Stimulated activated effector memory CD8-positive, alpha-beta T cell treated with anti-CD3 and anti-CD28 coated beads, Interleukin-12 subunit alpha, Interleukin-12 subunit beta, amount 100 ng/mL, for 72 hours (primary cell): ENCODE results near the gene TSPYL2.

ENCODE experiments used
- ATAC-seq: fragments of 150-1000 bp; cut with Tn5 transposase; 2 replicates; pipeline ENCODE4 v1.10.0; 2021
- DNase-seq, 2 donors: peaks; one replicate each; pipeline ENCODE4 v3.0.0; 2021 to 2022; ENCODE audit warnings: low spot score in 2 of 2
- H3K27ac Mint-ChIP-seq: one replicate; pipeline ENCODE4 v1.8.0; 2022; ENCODE audit warnings: mild to moderate bottlenecking, mixed read lengths
- H3K36me3 Mint-ChIP-seq: one replicate; pipeline ENCODE4 v1.8.0; 2022; ENCODE audit warnings: mild to moderate bottlenecking, mixed read lengths
- H3K4me1 Mint-ChIP-seq: one replicate; pipeline ENCODE4 v1.8.0; 2022; ENCODE audit warnings: mixed read lengths
- H3K4me3 Mint-ChIP-seq: one replicate; pipeline ENCODE4 v1.8.0; 2022; ENCODE audit warnings: mild to moderate bottlenecking, mixed read lengths
- H3K9me3 Mint-ChIP-seq: one replicate; pipeline ENCODE4 v1.8.0; 2022; ENCODE audit warnings: mixed read lengths

Gene TSPYL2

DNA sequence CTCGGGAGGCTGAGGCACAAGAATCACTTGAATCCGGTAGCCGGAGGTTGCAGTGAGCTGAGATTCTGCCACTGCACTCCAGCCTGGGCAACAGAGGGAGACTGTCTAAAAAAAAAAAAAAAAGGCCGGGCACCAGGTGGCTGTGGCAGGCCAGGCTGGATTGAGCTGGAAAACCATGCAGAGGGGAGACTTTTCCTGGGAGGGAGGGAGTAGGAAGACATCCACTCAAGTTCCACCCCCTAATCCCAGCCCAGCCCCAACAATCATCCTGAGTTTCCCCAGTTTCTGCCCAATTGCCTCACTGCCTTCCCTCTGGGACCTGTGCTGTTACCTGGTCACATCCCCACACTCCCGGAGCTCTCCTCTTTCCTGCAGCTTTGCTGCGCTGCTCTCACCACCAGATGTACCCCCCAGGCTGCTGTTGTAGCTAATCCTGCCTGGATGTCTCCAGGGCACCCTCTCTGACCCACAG lies 9.0 kb upstream of the TSPYL2 start:
- no peak for DNase-seq
- H3K4me1 Mint-ChIP-seq = peaks cover 21% of the 10 kb centered on the region
- no peak for ATAC-seq
- peak overlapping the region; percentile 54 for H3K4me3 Mint-ChIP-seq
- peaks cover 2% of the 10 kb centered on the region for H3K9me3 Mint-ChIP-seq
- no peak overlapping the region for H3K27ac Mint-ChIP-seq
- no peaks in the 10 kb centered on the region for H3K36me3 Mint-ChIP-seq

DNA sequence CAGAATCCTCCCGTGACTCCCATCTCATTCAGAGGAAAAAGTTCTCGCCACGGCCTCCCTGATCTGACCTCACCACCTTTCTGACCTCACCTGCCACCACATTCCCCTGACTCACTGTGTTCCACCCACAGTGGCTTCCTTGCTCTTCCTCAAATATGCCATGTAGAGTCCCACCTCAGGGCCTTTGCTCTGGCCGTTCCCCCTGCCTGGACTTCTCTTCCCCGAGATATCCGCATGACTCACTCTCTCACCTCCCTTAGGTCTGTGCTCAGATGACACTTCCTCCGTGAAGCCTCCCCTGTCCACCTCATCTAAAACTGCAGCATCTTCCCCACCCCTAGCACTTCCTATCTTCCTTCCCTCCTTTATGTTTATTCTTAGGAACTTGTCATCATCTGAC lies 7.2 kb upstream of the TSPYL2 start:
- Mint-ChIP-seq H3K27ac (no peak overlapping the region), H3K9me3 (peaks cover 2% of the 10 kb centered on the region), H3K4me1 (peaks cover 21% of the 10 kb centered on the region), H3K36me3 (no peaks in the 10 kb centered on the region), H3K4me3 (no peak overlapping the region)
- peak in 1 of 2 donors; percentile 48 for DNase-seq
- no peak for ATAC-seq

DNA sequence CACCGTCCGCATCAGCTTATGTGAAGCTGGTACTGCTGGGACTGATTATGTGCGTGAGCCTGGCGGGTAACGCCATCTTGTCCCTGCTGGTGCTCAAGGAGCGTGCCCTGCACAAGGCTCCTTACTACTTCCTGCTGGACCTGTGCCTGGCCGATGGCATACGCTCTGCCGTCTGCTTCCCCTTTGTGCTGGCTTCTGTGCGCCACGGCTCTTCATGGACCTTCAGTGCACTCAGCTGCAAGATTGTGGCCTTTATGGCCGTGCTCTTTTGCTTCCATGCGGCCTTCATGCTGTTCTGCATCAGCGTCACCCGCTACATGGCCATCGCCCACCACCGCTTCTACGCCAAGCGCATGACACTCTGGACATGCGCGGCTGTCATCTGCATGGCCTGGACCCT lies 5.5 kb upstream of the TSPYL2 start:
- peaks cover 19% of the 10 kb centered on the region for H3K4me1 Mint-ChIP-seq
- DNase-seq = no peak
- peaks cover 8% of the 10 kb centered on the region for H3K36me3 Mint-ChIP-seq
- ATAC-seq = no peak
- no peak overlapping the region for H3K27ac Mint-ChIP-seq
- peaks cover 2% of the 10 kb centered on the region for H3K9me3 Mint-ChIP-seq
- H3K4me3 Mint-ChIP-seq = no peak overlapping the region

DNA sequence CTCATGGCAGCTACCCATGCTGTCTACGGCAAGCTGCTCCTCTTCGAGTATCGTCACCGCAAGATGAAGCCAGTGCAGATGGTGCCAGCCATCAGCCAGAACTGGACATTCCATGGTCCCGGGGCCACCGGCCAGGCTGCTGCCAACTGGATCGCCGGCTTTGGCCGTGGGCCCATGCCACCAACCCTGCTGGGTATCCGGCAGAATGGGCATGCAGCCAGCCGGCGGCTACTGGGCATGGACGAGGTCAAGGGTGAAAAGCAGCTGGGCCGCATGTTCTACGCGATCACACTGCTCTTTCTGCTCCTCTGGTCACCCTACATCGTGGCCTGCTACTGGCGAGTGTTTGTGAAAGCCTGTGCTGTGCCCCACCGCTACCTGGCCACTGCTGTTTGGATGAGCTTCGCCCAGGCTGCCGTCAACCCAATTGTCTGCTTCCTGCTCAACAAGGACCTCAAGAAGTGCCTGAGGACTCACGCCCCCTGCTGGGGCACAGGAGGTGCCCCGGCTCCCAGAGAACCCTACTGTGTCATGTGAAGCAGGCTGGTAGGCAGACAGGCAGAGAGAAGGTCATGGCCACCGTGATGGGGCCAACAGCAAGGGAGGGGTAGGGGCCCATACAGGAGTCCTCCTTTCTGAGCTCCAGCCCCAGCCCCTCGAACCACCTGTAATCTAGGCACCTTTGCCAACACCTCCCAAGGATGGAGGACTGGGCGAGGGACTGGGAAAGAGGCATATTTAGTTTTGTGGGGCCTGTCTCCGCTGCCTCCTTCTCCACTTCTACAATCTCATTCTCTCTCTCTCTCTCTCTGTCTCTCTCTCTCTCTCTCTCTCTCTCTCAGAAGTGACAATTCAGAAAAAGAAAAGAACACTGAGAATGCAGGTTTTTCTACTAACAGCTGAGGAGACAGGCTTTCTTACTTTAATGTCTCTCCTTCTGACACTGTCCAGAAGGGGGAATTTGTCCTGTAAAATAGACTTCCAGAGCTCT lies 4.7 kb upstream of the TSPYL2 start:
- Mint-ChIP-seq H3K36me3 (peaks cover 16% of the 10 kb centered on the region), H3K4me1 (peaks cover 12% of the 10 kb centered on the region), H3K4me3 (no peak overlapping the region), H3K27ac (no peak overlapping the region), H3K9me3 (peaks cover 2% of the 10 kb centered on the region)
- DNase-seq (no peak), ATAC-seq (no peak)

DNA sequence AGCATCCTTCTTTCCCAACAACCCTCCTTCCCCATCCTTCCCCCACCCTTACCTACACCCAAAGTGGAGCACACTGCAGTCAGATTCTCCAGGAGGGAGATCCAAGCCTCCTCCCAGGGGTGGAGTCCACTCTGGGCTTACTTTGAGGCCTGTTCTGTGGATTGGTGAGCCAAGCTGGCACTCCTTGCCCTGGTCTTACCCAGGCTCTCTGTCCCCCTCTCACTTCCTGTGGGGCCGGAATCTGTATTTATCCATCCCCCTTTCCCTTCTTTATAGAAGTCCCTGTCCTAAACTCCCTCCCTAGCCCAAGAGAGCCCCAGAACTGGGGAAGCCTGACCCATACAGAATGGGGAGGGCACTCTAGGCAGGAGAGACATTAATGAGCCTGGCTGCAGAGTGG lies 3.2 kb upstream of the TSPYL2 start:
- Mint-ChIP-seq H3K4me3 (no peak overlapping the region), H3K27ac (no peak overlapping the region), H3K4me1 (peaks cover 24% of the 10 kb centered on the region), H3K36me3 (peaks cover 31% of the 10 kb centered on the region), H3K9me3 (peaks cover 2% of the 10 kb centered on the region)
- DNase-seq = no peak
- no peak for ATAC-seq

DNA sequence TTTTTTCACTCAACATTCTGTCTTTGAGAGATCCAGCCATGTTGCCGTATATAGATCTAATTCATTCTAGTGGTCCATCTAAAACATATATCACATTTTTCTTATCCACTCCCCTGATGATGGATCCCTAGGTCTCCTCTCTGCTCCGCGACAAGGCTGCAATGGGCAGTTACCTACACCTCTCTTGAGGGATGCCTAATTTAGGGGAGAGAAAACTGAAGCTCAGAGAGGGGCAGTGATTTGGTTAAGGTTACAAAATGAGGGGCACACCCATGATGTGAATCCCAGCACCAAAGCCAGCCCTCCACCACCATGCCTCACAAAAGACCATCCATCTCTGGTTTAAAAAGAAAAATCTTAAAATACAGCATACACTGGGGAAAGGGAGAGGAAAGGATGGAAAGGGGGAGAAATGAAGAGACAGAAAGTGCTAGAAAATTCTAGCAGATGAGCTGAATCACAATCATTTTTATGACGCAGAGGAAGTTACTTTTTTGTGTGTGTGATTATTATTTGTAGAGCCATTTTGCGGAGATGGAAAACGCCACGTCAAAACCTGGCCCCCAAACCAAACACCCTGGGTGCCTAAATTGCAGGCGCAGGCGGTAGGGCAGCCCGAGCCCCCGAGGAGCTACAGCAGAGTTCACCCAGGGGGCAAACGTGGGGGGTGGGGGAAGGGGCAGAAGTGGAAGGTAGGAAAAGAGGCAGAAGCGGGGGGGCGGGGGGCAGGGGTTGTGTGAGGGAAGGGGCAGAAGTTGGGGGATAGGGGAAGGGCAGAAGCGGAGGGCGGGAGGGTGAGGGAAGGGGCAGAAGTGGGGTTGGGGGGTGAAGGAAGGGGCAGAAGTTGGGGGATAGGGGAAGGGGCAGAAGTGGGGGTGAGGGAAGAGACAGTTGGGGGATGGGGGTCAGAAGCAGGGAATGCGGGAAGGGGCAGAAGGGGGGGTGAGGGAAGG lies 1.3 kb upstream of the TSPYL2 start:
- peaks cover 35% of the 10 kb centered on the region for H3K4me1 Mint-ChIP-seq
- no peak for ATAC-seq
- H3K27ac Mint-ChIP-seq = peak overlapping the region; percentile 93
- H3K4me3 Mint-ChIP-seq = peak overlapping the region; percentile 69
- peaks cover 50% of the 10 kb centered on the region for H3K36me3 Mint-ChIP-seq
- peaks cover 2% of the 10 kb centered on the region for H3K9me3 Mint-ChIP-seq
- DNase-seq = no peak

DNA sequence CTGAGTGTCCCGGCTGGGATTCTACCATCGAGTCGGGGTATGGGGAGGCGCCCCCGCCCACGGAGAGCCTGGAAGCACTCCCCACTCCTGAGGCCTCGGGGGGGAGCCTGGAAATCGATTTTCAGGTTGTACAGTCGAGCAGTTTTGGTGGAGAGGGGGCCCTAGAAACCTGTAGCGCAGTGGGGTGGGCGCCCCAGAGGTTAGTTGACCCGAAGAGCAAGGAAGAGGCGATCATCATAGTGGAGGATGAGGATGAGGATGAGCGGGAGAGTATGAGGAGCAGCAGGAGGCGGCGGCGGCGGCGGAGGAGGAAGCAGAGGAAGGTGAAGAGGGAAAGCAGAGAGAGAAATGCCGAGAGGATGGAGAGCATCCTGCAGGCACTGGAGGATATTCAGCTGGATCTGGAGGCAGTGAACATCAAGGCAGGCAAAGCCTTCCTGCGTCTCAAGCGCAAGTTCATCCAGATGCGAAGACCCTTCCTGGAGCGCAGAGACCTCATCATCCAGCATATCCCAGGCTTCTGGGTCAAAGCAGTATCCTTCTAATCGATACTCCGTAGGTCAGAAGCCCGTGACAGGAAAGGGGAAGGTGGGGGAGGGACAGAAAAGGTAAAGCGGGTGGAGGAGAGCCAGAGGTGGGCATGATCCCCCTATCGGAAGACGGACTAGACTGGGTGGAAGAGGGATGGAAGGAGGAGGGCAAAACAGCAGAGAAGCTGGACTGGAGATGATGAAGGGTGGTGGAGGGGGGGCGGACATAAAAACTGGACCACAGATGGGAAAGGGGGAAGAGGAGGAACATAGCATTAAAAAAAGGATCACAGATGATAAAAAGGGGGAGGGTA lies 828 bp downstream of the TSPYL2 start:
- ATAC-seq (no peak), DNase-seq (no peak)
- Mint-ChIP-seq H3K9me3 (no peaks in the 10 kb centered on the region), H3K27ac (peak overlapping the region; percentile 99), H3K4me1 (peaks cover 56% of the 10 kb centered on the region), H3K36me3 (peaks cover 71% of the 10 kb centered on the region), H3K4me3 (peak overlapping the region; percentile 93)

DNA sequence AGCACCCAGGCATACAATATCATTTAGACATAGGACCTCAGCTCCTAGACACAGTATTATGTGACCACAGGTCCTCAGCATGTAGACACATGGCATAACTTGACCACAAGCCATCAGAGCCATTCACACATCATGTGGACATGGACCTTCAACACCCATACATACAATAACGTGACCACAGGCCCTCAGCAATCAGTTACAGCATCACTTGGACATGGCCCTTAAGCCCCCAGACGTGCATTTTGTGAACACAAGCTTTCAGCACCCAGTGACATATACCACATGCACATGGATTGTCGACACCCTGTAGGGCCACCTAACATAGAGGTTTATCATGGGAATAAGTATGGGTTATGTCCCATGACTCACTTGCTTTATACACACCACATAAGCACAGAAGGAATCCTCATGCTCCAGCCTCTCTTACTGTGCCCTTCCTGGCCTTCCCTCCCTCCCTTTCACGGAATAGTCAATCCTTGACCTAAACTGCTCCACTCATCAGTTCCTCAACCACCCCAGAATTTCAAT lies 1.9 kb downstream of the TSPYL2 start:
- Mint-ChIP-seq H3K36me3 (peaks cover 82% of the 10 kb centered on the region), H3K9me3 (no peaks in the 10 kb centered on the region), H3K4me3 (peak overlapping the region; percentile 93), H3K27ac (peak overlapping the region; percentile 99), H3K4me1 (peaks cover 67% of the 10 kb centered on the region)
- ATAC-seq = peak; percentile 2
- DNase-seq = no peak

DNA sequence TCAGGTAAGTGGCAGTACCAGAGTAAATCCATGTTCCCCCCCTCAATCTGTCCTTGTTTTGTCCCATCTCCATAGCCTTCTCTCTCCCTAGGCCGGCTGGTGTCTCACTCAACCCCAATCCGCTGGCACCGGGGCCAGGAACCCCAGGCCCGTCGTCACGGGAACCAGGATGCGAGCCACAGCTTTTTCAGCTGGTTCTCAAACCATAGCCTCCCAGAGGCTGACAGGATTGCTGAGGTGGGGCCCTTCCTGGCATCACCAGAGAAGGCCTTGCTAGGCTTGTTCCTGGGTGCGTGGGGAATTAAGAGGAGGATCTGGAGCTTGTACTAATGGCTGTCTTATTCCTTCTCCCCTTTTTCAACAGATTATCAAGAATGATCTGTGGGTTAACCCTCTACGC lies 2.7 kb downstream of the TSPYL2 start:
- peaks cover 82% of the 10 kb centered on the region for H3K36me3 Mint-ChIP-seq
- peak overlapping the region; percentile 93 for H3K4me3 Mint-ChIP-seq
- H3K27ac Mint-ChIP-seq = peak overlapping the region; percentile 99
- H3K4me1 Mint-ChIP-seq = peaks cover 67% of the 10 kb centered on the region
- DNase-seq = no peak
- H3K9me3 Mint-ChIP-seq = no peaks in the 10 kb centered on the region
- ATAC-seq = no peak

DNA sequence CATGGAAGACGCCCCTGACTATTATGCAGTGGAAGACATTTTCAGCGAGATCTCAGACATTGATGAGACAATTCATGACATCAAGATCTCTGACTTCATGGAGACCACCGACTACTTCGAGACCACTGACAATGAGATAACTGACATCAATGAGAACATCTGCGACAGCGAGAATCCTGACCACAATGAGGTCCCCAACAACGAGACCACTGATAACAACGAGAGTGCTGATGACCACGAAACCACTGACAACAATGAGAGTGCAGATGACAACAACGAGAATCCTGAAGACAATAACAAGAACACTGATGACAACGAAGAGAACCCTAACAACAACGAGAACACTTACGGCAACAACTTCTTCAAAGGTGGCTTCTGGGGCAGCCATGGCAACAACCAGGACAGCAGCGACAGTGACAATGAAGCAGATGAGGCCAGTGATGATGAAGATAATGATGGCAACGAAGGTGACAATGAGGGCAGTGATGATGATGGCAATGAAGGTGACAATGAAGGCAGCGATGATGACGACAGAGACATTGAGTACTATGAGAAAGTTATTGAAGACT lies 3.6 kb downstream of the TSPYL2 start:
- Mint-ChIP-seq H3K27ac (peak overlapping the region; percentile 99), H3K9me3 (no peaks in the 10 kb centered on the region), H3K4me3 (peak overlapping the region; percentile 21), H3K4me1 (peaks cover 67% of the 10 kb centered on the region), H3K36me3 (peaks cover 80% of the 10 kb centered on the region)
- ATAC-seq (no peak), DNase-seq (no peak)

DNA sequence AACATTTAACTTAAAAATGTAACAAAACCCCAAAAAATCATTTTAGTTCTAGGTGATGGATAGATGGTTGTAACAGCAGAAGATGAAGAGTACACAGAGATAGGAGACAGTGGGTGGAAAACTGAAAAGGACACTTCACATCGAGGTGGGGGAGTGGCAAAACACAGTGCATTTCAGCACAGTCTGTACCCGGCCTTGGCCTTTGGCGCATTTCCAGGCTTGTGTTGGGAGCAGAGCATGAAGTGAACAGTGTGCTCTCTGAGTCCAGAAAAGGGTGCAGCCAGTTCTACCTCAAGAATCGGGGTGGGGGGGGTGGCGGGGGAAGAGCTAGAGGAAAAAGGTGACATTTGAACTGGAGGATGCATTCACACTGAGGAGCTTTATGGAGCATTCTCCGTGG lies 4.3 kb downstream of the TSPYL2 start:
- Mint-ChIP-seq H3K4me1 (peaks cover 67% of the 10 kb centered on the region), H3K36me3 (peaks cover 75% of the 10 kb centered on the region), H3K27ac (peak overlapping the region; percentile 99), H3K9me3 (no peaks in the 10 kb centered on the region), H3K4me3 (no peak overlapping the region)
- DNase-seq = no peak
- no peak for ATAC-seq

DNA sequence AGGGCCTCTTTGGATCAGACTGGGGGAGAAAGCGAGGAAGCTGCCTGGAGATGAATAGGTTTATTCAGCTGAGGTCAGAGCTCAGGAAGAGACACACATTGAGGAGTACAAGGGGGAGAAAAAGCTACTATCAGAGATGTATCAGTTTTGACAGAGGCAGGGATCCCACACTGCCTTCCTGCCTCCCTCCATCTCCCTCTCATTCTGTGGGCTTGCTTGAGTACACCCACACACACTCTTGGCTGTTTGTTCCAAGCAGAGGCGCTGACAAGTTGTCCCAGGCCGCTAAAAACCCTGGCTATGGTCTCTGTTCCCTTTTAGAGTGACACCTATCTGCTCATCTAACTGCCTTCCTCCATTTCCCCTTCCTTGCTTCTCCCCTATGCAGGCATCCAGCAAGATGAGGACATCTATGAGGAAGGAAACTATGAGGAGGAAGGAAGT lies 5.2 kb downstream of the TSPYL2 start:
- Mint-ChIP-seq H3K36me3 (peaks cover 66% of the 10 kb centered on the region), H3K4me1 (peaks cover 67% of the 10 kb centered on the region), H3K4me3 (peak overlapping the region; percentile 84), H3K9me3 (no peaks in the 10 kb centered on the region), H3K27ac (peak overlapping the region; percentile 97)
- no peak for ATAC-seq
- DNase-seq = no peak

DNA sequence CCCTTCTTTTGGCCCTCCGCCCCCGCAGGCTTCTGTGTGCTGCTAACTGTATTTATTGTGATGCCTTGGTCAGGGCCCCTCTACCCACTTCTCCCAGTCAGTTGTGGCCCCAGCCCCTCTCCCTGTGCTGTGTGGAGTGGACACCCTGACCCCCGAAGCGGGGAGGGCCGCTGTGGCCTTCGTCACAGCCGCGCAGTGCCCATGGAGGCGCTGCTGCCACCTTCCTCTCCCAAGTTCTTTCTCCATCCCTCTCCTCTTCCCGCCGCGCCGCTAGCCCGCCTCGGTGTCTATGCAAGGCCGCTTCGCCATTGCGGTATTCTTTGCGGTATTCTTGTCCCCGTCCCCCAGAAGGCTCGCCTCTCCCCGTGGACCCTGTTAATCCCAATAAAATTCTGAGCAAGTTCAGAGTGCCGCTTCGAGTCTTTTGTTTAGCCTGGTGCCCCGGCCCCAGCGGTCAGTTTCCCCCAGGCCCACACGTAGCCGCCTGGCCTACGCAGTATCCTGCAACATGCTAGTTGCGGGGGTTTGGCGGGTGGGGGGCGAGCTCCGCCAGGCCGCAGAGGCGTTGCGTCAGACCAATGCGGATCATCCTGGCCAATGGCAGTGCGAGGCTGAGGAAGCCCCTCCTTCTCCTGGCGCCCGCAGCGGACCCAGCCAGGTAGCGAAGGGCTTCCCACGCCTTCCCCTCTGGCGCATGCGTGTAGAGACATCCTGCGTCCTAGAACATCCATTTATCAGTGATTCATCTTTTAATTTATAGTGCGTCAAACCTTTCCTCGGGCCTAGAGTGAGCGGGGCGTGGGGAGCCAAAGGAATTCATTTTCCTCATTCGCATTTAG lies 6.2 kb downstream of the TSPYL2 start:
- ATAC-seq = peak; percentile 61
- peak in 1 of 2 donors; percentile 75 for DNase-seq
- H3K4me1 Mint-ChIP-seq = peaks cover 57% of the 10 kb centered on the region
- peaks cover 57% of the 10 kb centered on the region for H3K36me3 Mint-ChIP-seq
- no peaks in the 10 kb centered on the region for H3K9me3 Mint-ChIP-seq
- H3K4me3 Mint-ChIP-seq = peak overlapping the region; percentile 84
- peak overlapping the region; percentile 97 for H3K27ac Mint-ChIP-seq
